Prostate gland (tissue), 2 donors: ENCODE data around the gene TNP2. TPM values are rescaled to one million over a fixed set of nuclear protein-coding genes. Genes with fewer than 3 reads are reported as not detected.

ENCODE experiments used
- DNase-seq: peaks from one replicate; pipeline ENCODE4 v3.0.0-alpha.2; 2019; ENCODE audit warnings: low spot score
- H3K27ac ChIP-seq, 2 donors: fragments of 200-600 bp; sonication (generic); 2 replicates each; pipeline ENCODE4 v1.5.1; 2017 to 2019
- H3K27me3 ChIP-seq: fragments of 200-600 bp; sonication (generic); replicated peaks from 2 replicates; pipeline ENCODE4 v1.5.1; 2019; ENCODE audit not compliant: insufficient read depth
- H3K36me3 ChIP-seq, 2 donors: fragments of 200-600 bp; sonication (generic); 1 replicate in 1 of 2; 2 replicates in 1 of 2; pipeline versions ENCODE4 v1.5.1 to v1.8.1; 2017 to 2019
- H3K4me1 ChIP-seq: fragments of 200-600 bp; sonication (generic); replicated peaks from 2 replicates; pipeline ENCODE4 v1.5.1; 2019
- H3K4me3 ChIP-seq, 2 donors: fragments of 200-600 bp; sonication (generic); 2 replicates each; pipeline ENCODE4 v1.5.1; 2017 to 2019
- H3K9me3 ChIP-seq: fragments of 200-600 bp; sonication (generic); 2 replicates; pipeline ENCODE4 v1.5.1; 2017
- POLR2A ChIP-seq: fragments of 450-650 bp; IDR thresholded peaks from one replicate; pipeline ENCODE4 v1.6.1; 2016; ENCODE audit warnings: antibody characterized with exemption, mild to moderate bottlenecking
- POLR2AphosphoS5 ChIP-seq: sonication (generic); formaldehyde crosslinking; IDR thresholded peaks from one replicate; pipeline ENCODE4 v1.6.1; 2017; ENCODE audit warnings: antibody characterized with exemption
- WGBS: methylation state at CpG from one replicate; pipeline ENCODE4 v1.1.5; 2018; 5-methylcytosine and 5-hydroxymethylcytosine counted together
- intact Hi-C: fragments of 100-400 bp; cut with DNase I; formaldehyde crosslinking; loops from one replicate; pipeline ENCODE4 v1.14.2; 2022
- total RNA-seq, 2 donors: library from RNA; depleted of rRNA; stranded (reverse); fragments of >200 nt; gene quantifications; one replicate each; pipeline ENCODE4 v1.1.0, GENCODE V29; 2016
- TF ChIP-seq, protein P1 (sequence below), 4 experiments: fragments of 200-600 bp in 2 of 4; fragments of 450-650 bp in 2 of 4; sonication (generic) in 2 of 4; IDR thresholded peaks; 1 replicate in 3 of 4; 2 replicates in 1 of 4; pipeline ENCODE4 v1.5.1; 2016 to 2019; ENCODE audit warnings: antibody characterized with exemption in 4 of 4, mild to moderate bottlenecking in 2 of 4, moderate library complexity in 2 of 4

Gene TNP2
- total RNA-seq, 2 donors from 2014 or later: not detected

DNA sequence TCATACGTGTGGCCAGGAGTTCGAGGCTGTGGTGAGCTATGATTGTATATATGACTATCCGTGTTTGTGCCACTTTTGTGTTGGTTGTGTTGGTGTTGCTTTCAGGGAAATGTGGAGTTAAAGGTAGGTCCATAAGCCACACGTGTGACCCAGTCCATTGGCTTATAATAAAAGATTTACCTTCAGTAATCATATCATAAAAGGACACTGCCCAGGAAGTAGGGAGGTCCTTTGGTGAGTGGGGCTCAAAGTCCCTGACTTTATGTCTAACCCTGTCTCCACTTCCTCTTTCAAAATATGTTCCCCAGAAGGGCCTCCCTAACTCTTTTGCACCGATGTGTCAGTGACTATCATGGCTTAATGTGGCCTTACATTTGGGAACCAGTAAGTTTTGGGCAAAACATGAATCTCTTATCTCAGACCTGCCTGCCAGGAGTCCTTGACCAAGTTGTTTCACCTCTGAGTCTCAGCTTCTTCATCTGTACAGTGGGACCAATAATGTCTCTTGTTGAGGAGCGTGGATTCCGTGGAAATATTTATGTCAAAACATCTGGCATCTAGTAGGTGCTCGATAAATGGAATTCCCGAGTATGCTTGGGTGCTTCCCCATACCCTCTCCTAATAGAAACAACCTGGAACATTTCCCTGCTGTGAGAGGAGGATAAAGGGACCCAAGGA lies 4.8 kb downstream of the TNP2 start:
- H3K4me1 ChIP-seq: no peaks in the 10 kb centered on the region
- WGBS: 70% methylated on average over 9 of the region's 9 CpGs
- H3K27me3 ChIP-seq: no peaks in the 10 kb centered on the region
- TF ChIP-seq, protein P1, sequence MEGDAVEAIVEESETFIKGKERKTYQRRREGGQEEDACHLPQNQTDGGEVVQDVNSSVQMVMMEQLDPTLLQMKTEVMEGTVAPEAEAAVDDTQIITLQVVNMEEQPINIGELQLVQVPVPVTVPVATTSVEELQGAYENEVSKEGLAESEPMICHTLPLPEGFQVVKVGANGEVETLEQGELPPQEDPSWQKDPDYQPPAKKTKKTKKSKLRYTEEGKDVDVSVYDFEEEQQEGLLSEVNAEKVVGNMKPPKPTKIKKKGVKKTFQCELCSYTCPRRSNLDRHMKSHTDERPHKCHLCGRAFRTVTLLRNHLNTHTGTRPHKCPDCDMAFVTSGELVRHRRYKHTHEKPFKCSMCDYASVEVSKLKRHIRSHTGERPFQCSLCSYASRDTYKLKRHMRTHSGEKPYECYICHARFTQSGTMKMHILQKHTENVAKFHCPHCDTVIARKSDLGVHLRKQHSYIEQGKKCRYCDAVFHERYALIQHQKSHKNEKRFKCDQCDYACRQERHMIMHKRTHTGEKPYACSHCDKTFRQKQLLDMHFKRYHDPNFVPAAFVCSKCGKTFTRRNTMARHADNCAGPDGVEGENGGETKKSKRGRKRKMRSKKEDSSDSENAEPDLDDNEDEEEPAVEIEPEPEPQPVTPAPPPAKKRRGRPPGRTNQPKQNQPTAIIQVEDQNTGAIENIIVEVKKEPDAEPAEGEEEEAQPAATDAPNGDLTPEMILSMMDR (IDR thresholded peaks at IDR 0.05): no peak
- no peak for TF ChIP-seq POLR2A
- TF ChIP-seq POLR2AphosphoS5: no peak
- DNase-seq: no peak
- H3K4me3 ChIP-seq: no peak overlapping the region
- intact Hi-C loops: no loop called here
- no peaks in the 10 kb centered on the region for H3K9me3 ChIP-seq
- no peak overlapping the region for H3K27ac ChIP-seq
- no peaks in the 10 kb centered on the region for H3K36me3 ChIP-seq

DNA sequence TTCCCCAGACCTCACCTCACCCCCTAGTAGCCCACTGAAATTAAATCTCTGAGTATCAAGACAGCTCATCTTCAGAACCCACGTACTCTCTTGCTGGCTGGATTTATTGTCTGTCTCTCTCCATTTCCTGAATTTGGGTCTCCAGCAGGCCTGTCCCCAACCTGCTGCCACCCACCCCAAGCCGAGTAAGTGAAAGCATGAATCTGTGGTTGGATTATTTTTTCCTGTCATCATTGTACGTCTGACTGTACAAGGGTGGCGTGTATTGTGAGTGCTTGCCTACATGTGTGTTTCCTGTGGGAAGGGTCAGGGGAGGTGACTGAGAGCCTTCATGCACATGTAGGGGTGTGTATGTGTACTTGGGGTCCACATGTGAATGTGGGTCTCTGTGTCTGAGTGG lies 5.4 kb downstream of the TNP2 start:
- Histone ChIP-seq H3K27ac (no peak overlapping the region), H3K4me1 (no peaks in the 10 kb centered on the region), H3K36me3 (no peaks in the 10 kb centered on the region), H3K27me3 (no peaks in the 10 kb centered on the region), H3K4me3 (no peak overlapping the region), H3K9me3 (no peaks in the 10 kb centered on the region)
- no peak for DNase-seq
- intact Hi-C loops: no loop called here
- TF ChIP-seq, protein P1 (IDR thresholded peaks at IDR 0.05): no peak
- TF ChIP-seq POLR2A (no peak), POLR2AphosphoS5 (no peak)
- 70% methylated on average over 4 of the region's 4 CpGs for WGBS

DNA sequence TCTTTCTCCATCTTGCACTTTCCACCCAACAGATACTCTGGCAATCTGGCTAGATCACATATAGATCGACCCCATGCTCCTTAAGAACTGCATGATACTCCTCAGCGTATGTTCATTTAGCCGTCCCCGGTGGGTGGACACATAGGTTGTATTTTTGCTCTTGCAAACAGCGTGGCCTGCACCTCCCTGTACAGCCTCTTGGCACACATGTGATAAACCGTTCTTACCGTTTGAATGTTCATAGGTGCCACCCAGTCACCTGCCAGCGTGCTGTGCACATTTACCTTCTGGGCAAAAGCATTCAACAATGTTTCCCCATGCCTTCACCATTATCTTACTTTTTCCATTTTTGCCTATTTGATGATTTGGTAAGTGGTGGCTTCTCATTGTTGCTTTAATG lies 6.2 kb downstream of the TNP2 start:
- TF ChIP-seq POLR2AphosphoS5 (no peak), POLR2A (no peak)
- TF ChIP-seq, protein P1 (IDR thresholded peaks at IDR 0.05): no peak

DNA sequence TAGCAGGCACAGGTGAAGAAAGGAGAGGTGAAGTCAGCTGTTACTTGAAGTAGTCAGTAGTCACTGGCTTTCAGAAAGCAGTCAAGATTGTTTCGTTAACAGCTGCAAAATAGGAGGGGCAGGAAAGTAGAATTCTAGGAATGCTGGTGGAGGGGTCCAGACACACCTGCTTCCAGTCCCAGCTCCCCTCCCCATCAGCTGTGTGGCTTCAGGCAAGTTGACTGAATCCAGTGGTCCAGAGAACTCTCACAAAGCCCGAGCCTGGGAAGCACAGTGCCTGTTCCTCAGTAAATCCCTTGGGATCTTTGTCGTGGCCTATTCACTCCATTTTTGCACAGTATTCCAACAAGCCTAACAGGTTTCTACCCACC lies 8.5 kb downstream of the TNP2 start:
- WGBS: 66% methylated on average over 3 of the region's 3 CpGs
- Histone ChIP-seq H3K36me3 (no peaks in the 10 kb centered on the region), H3K9me3 (no peaks in the 10 kb centered on the region), H3K4me3 (no peak overlapping the region), H3K27ac (no peak overlapping the region), H3K27me3 (no peaks in the 10 kb centered on the region), H3K4me1 (no peaks in the 10 kb centered on the region)
- TF ChIP-seq, protein P1 (IDR thresholded peaks at IDR 0.05): no peak
- TF ChIP-seq POLR2A (no peak), POLR2AphosphoS5 (no peak)
- no peak for DNase-seq
- intact Hi-C loops: no loop called here

More for the DNA sequence above, 6.2 kb downstream of the TNP2 start:
- WGBS: 75% methylated on average over 8 of the region's 8 CpGs
- H3K9me3 ChIP-seq: no peaks in the 10 kb centered on the region
- no peaks in the 10 kb centered on the region for H3K27me3 ChIP-seq
- intact Hi-C loops: no loop called here
- no peaks in the 10 kb centered on the region for H3K36me3 ChIP-seq
- DNase-seq: no peak
- H3K4me1 ChIP-seq: no peaks in the 10 kb centered on the region
- no peak overlapping the region for H3K27ac ChIP-seq
- H3K4me3 ChIP-seq: no peak overlapping the region
